ENCODE measurements around the gene GARIN5A. TPM values are rescaled to one million over a fixed set of nuclear protein-coding genes. Genes with fewer than 3 reads are reported as not detected.

Gene GARIN5A
- total and polyA plus RNA-seq, 9 of the 15 experiments (the other 6 are each of a cell fraction or from before 2014, with no cell fraction given), result 0.10 to 0.82 (median 0.23) TPM; not detected in 2

DNA sequence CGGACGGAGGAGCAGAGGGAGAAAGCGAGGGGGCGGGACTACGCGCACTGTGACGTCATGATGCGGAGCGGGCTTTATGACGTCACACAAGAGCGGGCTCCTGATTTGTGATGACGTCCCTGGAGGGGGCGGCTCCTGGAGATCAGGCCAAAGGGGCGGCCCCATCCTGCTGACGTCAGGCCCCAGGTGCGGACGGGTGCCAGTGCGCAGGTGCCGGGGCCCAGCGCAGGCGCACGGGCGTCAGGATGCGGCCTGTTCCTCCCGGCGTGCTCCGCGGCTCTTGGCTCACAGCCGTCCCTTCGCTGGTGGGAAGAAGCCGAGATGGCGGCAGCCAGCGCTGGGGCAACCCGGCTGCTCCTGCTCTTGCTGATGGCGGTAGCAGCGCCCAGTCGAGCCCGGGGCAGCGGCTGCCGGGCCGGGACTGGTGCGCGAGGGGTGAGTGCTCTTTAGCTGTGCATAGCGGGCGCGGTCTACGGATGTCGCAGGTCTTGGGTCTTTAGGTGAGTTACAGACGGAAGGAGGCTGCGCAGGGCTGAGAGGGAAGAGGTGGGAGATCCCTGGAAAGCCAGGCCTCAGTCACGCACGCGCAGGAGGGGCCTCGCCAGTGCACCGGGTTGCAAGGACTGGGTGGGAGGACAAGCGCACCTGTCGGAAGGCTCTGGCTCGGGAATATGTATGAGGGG lies at the start of gene GARIN5A, which contains the start of gene EMC10 (continued):
- TF ChIP-seq FOXA3 (CRISPR knock-in tag; conservative IDR thresholded peaks at IDR 0.05 in 1 of 2, IDR thresholded peaks at IDR 0.05 in 1 of 2), result no peak
- peak; percentile 85; the same call in 1 of the 2 replicates for TF ChIP-seq ESRRA (IDR thresholded peaks at IDR 0.05; ENCODE audit: borderline replicate concordance, low read depth)
- TF ChIP-seq ZNF146 (CRISPR knock-in tag; IDR thresholded peaks at IDR 0.05; ENCODE audit: unreplicated experiment), result no peak
- TF ChIP-seq HMGN3 (IDR thresholded peaks at IDR 0.05; ENCODE audit: borderline replicate concordance, extremely low read depth, insufficient read length, low read depth, low read length), result peak; percentile 66
- TF ChIP-seq, protein P1, sequence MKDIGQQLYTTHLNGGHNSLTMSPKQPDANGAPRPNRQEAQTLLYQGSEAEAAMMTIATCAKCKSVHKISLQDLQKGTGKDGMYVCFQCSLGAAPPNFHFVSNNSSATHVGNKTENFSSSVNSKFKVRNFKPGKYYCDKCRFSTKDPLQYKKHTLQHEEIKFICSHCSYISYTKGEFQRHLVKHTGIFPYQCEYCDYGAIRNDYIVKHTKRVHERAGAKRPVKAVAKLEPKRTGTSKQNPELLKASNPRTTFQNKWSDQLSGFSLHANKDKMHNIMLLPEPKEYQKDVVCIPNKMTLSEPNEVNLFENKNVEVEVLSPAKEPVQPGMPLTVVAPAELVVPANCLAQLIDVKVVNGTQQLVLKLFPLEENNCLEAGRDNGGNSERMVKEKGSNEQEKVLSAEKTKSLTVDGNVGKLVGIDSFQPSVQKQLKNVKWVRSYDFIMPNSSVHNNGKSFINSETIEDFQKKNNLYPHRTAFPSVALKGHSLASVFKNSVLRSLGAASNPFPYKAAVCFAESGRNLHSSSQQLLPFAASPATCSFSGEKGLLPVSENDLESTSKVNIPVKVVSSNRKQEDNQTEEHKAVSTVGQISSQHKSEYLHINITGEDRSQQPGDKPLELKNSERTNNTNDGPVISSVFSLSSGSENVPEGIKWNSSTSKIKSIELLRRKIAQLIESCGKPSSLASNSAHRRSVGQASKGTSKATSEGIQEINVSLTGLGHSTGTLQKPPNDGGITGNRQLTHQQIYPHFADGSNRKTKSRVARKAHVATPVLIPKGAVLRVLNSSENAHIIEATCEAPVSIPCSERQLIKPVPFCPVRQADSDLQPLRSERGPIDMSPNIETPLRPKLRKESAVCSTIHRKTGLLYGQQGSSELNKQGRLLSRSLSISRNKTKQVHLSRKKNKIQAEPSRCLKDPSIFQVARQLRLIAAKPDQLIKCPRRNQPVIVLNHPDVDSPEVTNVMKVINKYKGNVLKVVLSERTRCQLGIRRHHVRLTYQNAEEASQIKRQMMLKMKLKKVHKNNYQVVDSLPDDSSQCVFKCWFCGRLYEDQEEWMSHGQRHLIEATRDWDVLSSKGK (CRISPR knock-in tag; IDR thresholded peaks at IDR 0.05), result no peak
- 0 out of 2 replicates have a peak, but pooled peaks have one; percentile 37 for TF ChIP-seq FOXP1 (CRISPR knock-in tag; IDR thresholded peaks at IDR 0.05)
- TF ChIP-seq POLR2A (conservative IDR thresholded peaks at IDR 0.05), result peak; percentile 94
- TF ChIP-seq, protein P2, sequence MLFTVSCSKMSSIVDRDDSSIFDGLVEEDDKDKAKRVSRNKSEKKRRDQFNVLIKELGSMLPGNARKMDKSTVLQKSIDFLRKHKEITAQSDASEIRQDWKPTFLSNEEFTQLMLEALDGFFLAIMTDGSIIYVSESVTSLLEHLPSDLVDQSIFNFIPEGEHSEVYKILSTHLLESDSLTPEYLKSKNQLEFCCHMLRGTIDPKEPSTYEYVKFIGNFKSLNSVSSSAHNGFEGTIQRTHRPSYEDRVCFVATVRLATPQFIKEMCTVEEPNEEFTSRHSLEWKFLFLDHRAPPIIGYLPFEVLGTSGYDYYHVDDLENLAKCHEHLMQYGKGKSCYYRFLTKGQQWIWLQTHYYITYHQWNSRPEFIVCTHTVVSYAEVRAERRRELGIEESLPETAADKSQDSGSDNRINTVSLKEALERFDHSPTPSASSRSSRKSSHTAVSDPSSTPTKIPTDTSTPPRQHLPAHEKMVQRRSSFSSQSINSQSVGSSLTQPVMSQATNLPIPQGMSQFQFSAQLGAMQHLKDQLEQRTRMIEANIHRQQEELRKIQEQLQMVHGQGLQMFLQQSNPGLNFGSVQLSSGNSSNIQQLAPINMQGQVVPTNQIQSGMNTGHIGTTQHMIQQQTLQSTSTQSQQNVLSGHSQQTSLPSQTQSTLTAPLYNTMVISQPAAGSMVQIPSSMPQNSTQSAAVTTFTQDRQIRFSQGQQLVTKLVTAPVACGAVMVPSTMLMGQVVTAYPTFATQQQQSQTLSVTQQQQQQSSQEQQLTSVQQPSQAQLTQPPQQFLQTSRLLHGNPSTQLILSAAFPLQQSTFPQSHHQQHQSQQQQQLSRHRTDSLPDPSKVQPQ (CRISPR knock-in tag; IDR thresholded peaks at IDR 0.05; ENCODE audit: borderline replicate concordance), result no peak
- TF ChIP-seq BRCA1 (IDR thresholded peaks at IDR 0.05), result no peak
- no peak for TF ChIP-seq BRCA1 (CRISPR knock-in tag; IDR thresholded peaks at IDR 0.05)
- TF ChIP-seq, protein P3, sequence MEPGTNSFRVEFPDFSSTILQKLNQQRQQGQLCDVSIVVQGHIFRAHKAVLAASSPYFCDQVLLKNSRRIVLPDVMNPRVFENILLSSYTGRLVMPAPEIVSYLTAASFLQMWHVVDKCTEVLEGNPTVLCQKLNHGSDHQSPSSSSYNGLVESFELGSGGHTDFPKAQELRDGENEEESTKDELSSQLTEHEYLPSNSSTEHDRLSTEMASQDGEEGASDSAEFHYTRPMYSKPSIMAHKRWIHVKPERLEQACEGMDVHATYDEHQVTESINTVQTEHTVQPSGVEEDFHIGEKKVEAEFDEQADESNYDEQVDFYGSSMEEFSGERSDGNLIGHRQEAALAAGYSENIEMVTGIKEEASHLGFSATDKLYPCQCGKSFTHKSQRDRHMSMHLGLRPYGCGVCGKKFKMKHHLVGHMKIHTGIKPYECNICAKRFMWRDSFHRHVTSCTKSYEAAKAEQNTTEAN (CRISPR knock-in tag; IDR thresholded peaks at IDR 0.05), result no peak
- TF ChIP-seq TAL1 (IDR thresholded peaks at IDR 0.05), result no peak
- no peak for TF ChIP-seq ZBTB8A (IDR thresholded peaks at IDR 0.05; ENCODE audit: partially characterized antibody)
- TF ChIP-seq LCOR (CRISPR knock-in tag; IDR thresholded peaks at IDR 0.05), result peak; percentile 80
- TF ChIP-seq NEUROD1 (IDR thresholded peaks at IDR 0.05; ENCODE audit: borderline replicate concordance, low read depth, low read length, partially characterized antibody), result no peak
- TF ChIP-seq ZNF76 (CRISPR knock-in tag; IDR thresholded peaks at IDR 0.05; ENCODE audit: borderline replicate concordance), result no peak
- TF ChIP-seq BMI1 (IDR thresholded peaks at IDR 0.05; ENCODE audit: low read length), result no peak
- TF ChIP-seq, protein P4, sequence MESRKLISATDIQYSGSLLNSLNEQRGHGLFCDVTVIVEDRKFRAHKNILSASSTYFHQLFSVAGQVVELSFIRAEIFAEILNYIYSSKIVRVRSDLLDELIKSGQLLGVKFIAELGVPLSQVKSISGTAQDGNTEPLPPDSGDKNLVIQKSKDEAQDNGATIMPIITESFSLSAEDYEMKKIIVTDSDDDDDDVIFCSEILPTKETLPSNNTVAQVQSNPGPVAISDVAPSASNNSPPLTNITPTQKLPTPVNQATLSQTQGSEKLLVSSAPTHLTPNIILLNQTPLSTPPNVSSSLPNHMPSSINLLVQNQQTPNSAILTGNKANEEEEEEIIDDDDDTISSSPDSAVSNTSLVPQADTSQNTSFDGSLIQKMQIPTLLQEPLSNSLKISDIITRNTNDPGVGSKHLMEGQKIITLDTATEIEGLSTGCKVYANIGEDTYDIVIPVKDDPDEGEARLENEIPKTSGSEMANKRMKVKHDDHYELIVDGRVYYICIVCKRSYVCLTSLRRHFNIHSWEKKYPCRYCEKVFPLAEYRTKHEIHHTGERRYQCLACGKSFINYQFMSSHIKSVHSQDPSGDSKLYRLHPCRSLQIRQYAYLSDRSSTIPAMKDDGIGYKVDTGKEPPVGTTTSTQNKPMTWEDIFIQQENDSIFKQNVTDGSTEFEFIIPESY (CRISPR knock-in tag; IDR thresholded peaks at IDR 0.05), result peak; percentile 95
- TF ChIP-seq CCAR2 (IDR thresholded peaks at IDR 0.05; ENCODE audit: low read depth, low read length), result no peak
